ENCODE results near the gene VPS36.

GRCh38 chr13:52449331-52450011 is 963 bp downstream of the VPS36 start:
- no peak for TF ChIP-seq POLR2A (IDR thresholded peaks at IDR 0.05)
- TF ChIP-seq POLR2AphosphoS5 (IDR thresholded peaks at IDR 0.05), result no peak
- TF ChIP-seq EP300 (IDR thresholded peaks at IDR 0.05), result no peak
- TF ChIP-seq CTCF (IDR thresholded peaks at IDR 0.05), result no peak

Data from sigmoid colon (tissue), 4 donors.